Measurements from ENCODE around the gene CCT2. TPM values are rescaled to one million over a fixed set of nuclear protein-coding genes. Genes with fewer than 3 reads are reported as not detected.

The CCT2 gene
- total and polyA plus RNA-seq, 9 of the 15 experiments (the other 6 are each of a cell fraction or from before 2014, with no cell fraction given): 341 to 738 (median 490) TPM

- ATAC-seq (no peak), DNase-seq (ENCODE audit: extremely low read depth in 1 of 4, low spot score in 3 of 4) (no peak), FAIRE-seq (no peak)
- Histone ChIP-seq H3K27ac (ENCODE audit: extremely low read depth, low read depth, low read length) (no peak overlapping the region), H3K36me3 (ENCODE audit: control insufficient read depth, insufficient read depth, low read length) (no peaks in the 10 kb centered on the region), H2AFZ (ENCODE audit: low read depth, low read length) (no peak overlapping the region), H3K9me3 (replicated peaks; ENCODE audit: control insufficient read depth, insufficient read depth, low read depth, low read length) (no peaks in the 10 kb centered on the region; the same call in 1 of the 2 replicates), H4K20me1 (replicated peaks; ENCODE audit: control insufficient read depth, insufficient read depth, low read length) (no peaks in the 10 kb centered on the region), H3K9me1 (ENCODE audit: control insufficient read depth, insufficient read depth, low read length) (no peaks in the 10 kb centered on the region), H3K4me1 (replicated peaks in 1 of 2; ENCODE audit: control insufficient read depth in 2 of 2, insufficient read depth in 2 of 2, low read length in 2 of 2) (no peaks in the 10 kb centered on the region), H3K4me2 (ENCODE audit: insufficient read depth, low read length) (no peak overlapping the region), H3K9ac (ENCODE audit: insufficient read depth in 1 of 2, low read depth in 2 of 2, low read length in 2 of 2) (no peak overlapping the region), H3K4me3 (no peak overlapping the region), H3K79me2 (ENCODE audit: control insufficient read depth, insufficient read depth, low read length) (no peaks in the 10 kb centered on the region), H3K27me3 (ENCODE audit: control insufficient read depth in 2 of 2, insufficient read depth in 2 of 2, low read length in 2 of 2) (no peaks in the 10 kb centered on the region)
- CTCF ChIA-PET (ENCODE audit: low intra/inter-chr PET ratio): no interaction called here
- intact Hi-C loops (cut with micrococcal nuclease) (no loop called here), in situ Hi-C loops (cut with MboI) (no loop called here)
- WGBS (ENCODE audit: insufficient coverage, low coverage, missing lambda C conversion rate): no CpG with 5 or more reads among the region's 1 CpG
- no TSS peak for BruUV-seq (replicated peaks)
- TF ChIP-seq ELF4 (CRISPR knock-in tag; IDR thresholded peaks at IDR 0.05) (no peak), ZNF324 (CRISPR knock-in tag; IDR thresholded peaks at IDR 0.05) (peak; percentile 91), CBX3 (IDR thresholded peaks at IDR 0.05; ENCODE audit: borderline replicate concordance in 1 of 2, low read length in 2 of 2) (0 out of 3 replicates have a peak, but pooled peaks of 1 of the 2 experiments have one; percentile 28)
- POLR2A ChIA-PET: interaction anchor here (1.2 kb wide), 1 partner anchor 8 kb away, joined by 3 read pairs; no protein-coding TSS in a partner anchor
These were observed 41.2 kb upstream of the CCT2 start for GRCh38 chr12:69544087-69544486.

GRCh38 chr12:69545081-69545480, 40.2 kb upstream of the CCT2 start:
- 80% methylated on average over 1 of the region's 1 CpG for WGBS (ENCODE audit: insufficient coverage, low coverage, missing lambda C conversion rate)
- no peaks in the 10 kb centered on the region for H3K9me1 ChIP-seq (ENCODE audit: control insufficient read depth, insufficient read depth, low read length)
- TF ChIP-seq ZNF175 (CRISPR knock-in tag; IDR thresholded peaks at IDR 0.05; ENCODE audit: low read depth) (no peak), ZNF165 (CRISPR knock-in tag; IDR thresholded peaks at IDR 0.05; ENCODE audit: borderline replicate concordance) (no peak), THRB (CRISPR knock-in tag; conservative IDR thresholded peaks at IDR 0.05) (no peak), BCLAF1 (IDR thresholded peaks at IDR 0.05; ENCODE audit: borderline replicate concordance in 1 of 2, control insufficient read depth in 1 of 2, low read depth in 2 of 2, low read length in 1 of 2) (no peak), HNRNPH1 (optimal IDR thresholded peaks at IDR 0.05; ENCODE audit: low read depth, low read length) (no peak), GABPB2 (CRISPR knock-in tag; conservative IDR thresholded peaks at IDR 0.05) (no peak)

More at GRCh38 chr12:69545081-69545480, 40.2 kb upstream of the CCT2 start:
- ChIA-PET CTCF (ENCODE audit: low intra/inter-chr PET ratio) (no interaction called here), POLR2A (no interaction called here)
- Histone ChIP-seq H3K9me3 (replicated peaks; ENCODE audit: control insufficient read depth, insufficient read depth, low read depth, low read length) (no peaks in the 10 kb centered on the region; the same call in 1 of the 2 replicates), H3K36me3 (ENCODE audit: control insufficient read depth, insufficient read depth, low read length) (no peaks in the 10 kb centered on the region), H3K9ac (ENCODE audit: insufficient read depth in 1 of 2, low read depth in 2 of 2, low read length in 2 of 2) (no peak overlapping the region), H3K27ac (ENCODE audit: extremely low read depth, low read depth, low read length) (no peak overlapping the region), H2AFZ (ENCODE audit: low read depth, low read length) (no peak overlapping the region), H4K20me1 (replicated peaks; ENCODE audit: control insufficient read depth, insufficient read depth, low read length) (no peaks in the 10 kb centered on the region), H3K27me3 (ENCODE audit: control insufficient read depth in 2 of 2, insufficient read depth in 2 of 2, low read length in 2 of 2) (no peaks in the 10 kb centered on the region), H3K4me2 (ENCODE audit: insufficient read depth, low read length) (no peak overlapping the region), H3K4me3 (no peak overlapping the region), H3K4me1 (replicated peaks in 1 of 2; ENCODE audit: control insufficient read depth in 2 of 2, insufficient read depth in 2 of 2, low read length in 2 of 2) (no peaks in the 10 kb centered on the region), H3K79me2 (ENCODE audit: control insufficient read depth, insufficient read depth, low read length) (no peaks in the 10 kb centered on the region)
- BruUV-seq (replicated peaks): no TSS peak
- in situ Hi-C loops (cut with MboI) (no loop called here), intact Hi-C loops (cut with micrococcal nuclease) (no loop called here)
- FAIRE-seq (no peak), DNase-seq (ENCODE audit: extremely low read depth in 1 of 4, low spot score in 3 of 4) (no peak), ATAC-seq (no peak)
